Erythroblast (primary cell): ENCODE measurements around the gene KHDRBS2.

ENCODE experiments used
- DNase-seq, 2 experiments: peaks; one replicate each; lab custom pipeline; 2025; lab: John Stamatoyannopoulos, UW
- GATA1 ChIP-seq: IDR thresholded peaks from 2 replicates; pipeline ENCODE4 v1.6.1; 2011; ENCODE audit warnings: low read depth, mild to moderate bottlenecking, control low read depth, low read length, moderate library complexity
- POLR2A ChIP-seq: IDR thresholded peaks from 2 replicates; pipeline ENCODE4 v1.6.1; 2011; ENCODE audit warnings: mild to moderate bottlenecking, low read length

The KHDRBS2 gene

GRCh38 chr6:62265906-62266525, 20.0 kb downstream of the KHDRBS2 start:
- DNase-seq, result no peak
- no peak for TF ChIP-seq GATA1
- TF ChIP-seq POLR2A, result no peak

- no peak for DNase-seq
- no peak for TF ChIP-seq GATA1
Observed at GRCh38 chr6:62262283-62262682, 23.7 kb downstream of the KHDRBS2 start.

- TF ChIP-seq GATA1 (no peak), POLR2A (no peak)
- no peak for DNase-seq
Observed at GRCh38 chr6:62246087-62246486, 39.9 kb downstream of the KHDRBS2 start.

- no peak for DNase-seq
- TF ChIP-seq GATA1, result no peak
- TF ChIP-seq POLR2A, result no peak
Observed at GRCh38 chr6:62236784-62237183, 49.2 kb downstream of the KHDRBS2 start.

- no peak for TF ChIP-seq GATA1
- no peak for TF ChIP-seq POLR2A
- DNase-seq, result no peak
Observed at GRCh38 chr6:62229231-62229630, 56.8 kb downstream of the KHDRBS2 start.

GRCh38 chr6:62217866-62218265, 68.2 kb downstream of the KHDRBS2 start:
- no peak for TF ChIP-seq POLR2A
- no peak for TF ChIP-seq GATA1
- DNase-seq, result no peak

GRCh38 chr6:62202078-62202477, 83.9 kb downstream of the KHDRBS2 start:
- DNase-seq, result no peak
- TF ChIP-seq GATA1 (no peak), POLR2A (no peak)

- DNase-seq, result no peak
Observed at GRCh38 chr6:62192593-62192992, 93.4 kb downstream of the KHDRBS2 start.

GRCh38 chr6:62175195-62175594, 110.8 kb downstream of the KHDRBS2 start:
- no peak for DNase-seq
- TF ChIP-seq POLR2A, result no peak
- no peak for TF ChIP-seq GATA1

More at GRCh38 chr6:62192593-62192992, 93.4 kb downstream of the KHDRBS2 start:
- TF ChIP-seq POLR2A (no peak), GATA1 (no peak)

GRCh38 chr6:62174548-62174947, 111.5 kb downstream of the KHDRBS2 start:
- no peak for DNase-seq

GRCh38 chr6:62167736-62168135, 118.3 kb downstream of the KHDRBS2 start:
- no peak for TF ChIP-seq POLR2A
- DNase-seq, result no peak

More at GRCh38 chr6:62174548-62174947, 111.5 kb downstream of the KHDRBS2 start:
- TF ChIP-seq POLR2A, result no peak
- no peak for TF ChIP-seq GATA1

GRCh38 chr6:62162858-62163257, 123.2 kb downstream of the KHDRBS2 start:
- TF ChIP-seq GATA1 (no peak), POLR2A (no peak)
- no peak for DNase-seq

- no peak for TF ChIP-seq POLR2A
- no peak for TF ChIP-seq GATA1
- DNase-seq, result no peak
Observed at GRCh38 chr6:62152796-62153195, 133.2 kb downstream of the KHDRBS2 start.

- no peak for TF ChIP-seq POLR2A
- no peak for TF ChIP-seq GATA1
- peak; percentile 8 to 45 for DNase-seq
Observed at GRCh38 chr6:62150048-62150663, 135.9 kb downstream of the KHDRBS2 start.

GRCh38 chr6:62146954-62147853, 138.8 kb downstream of the KHDRBS2 start:
- no peak for DNase-seq
- TF ChIP-seq POLR2A (no peak), GATA1 (no peak)
